Left renal pelvis (tissue), 4 donors: ENCODE measurements around the gene UHRF2. TPM values are rescaled to one million over a fixed set of nuclear protein-coding genes. Genes with fewer than 3 reads are reported as not detected.
"Not testable (repeated sequence)": the region's sequence is repeated elsewhere in the genome, so short reads cannot be mapped to it uniquely, and the experiment has no call there.

Experiments
- DNase-seq, 4 donors: peaks; one replicate each; pipeline ENCODE4 v3.0.0-alpha.2; 2013; ENCODE audit warnings: low read depth in 4 of 4, low spot score in 3 of 4
- polyA plus RNA-seq, 4 donors: library from polyadenylated mRNA; unstranded; fragments of 120-200 nt; gene quantifications; one replicate each; pipeline ENCODE4 v1.2.1, GENCODE V29; 2013; ENCODE audit not compliant: insufficient read length in 4 of 4

Gene UHRF2
- polyA plus RNA-seq, 4 donors = 58.3 to 75.4 (median 71.8) TPM

- DNase-seq = no peak
Observed at GRCh38 chr9:6484210-6484609, 71.2 kb downstream of the UHRF2 start.

- no peak for DNase-seq
Observed at GRCh38 chr9:6488395-6488794, 75.4 kb downstream of the UHRF2 start.

GRCh38 chr9:6489099-6489498, 76.1 kb downstream of the UHRF2 start:
- DNase-seq = no peak

- DNase-seq = no peak
Observed at GRCh38 chr9:6490863-6491262, 77.9 kb downstream of the UHRF2 start.

GRCh38 chr9:6495466-6495865, 82.5 kb downstream of the UHRF2 start:
- DNase-seq = no peak

- DNase-seq = no peak
Observed at GRCh38 chr9:6498982-6499381, 86.0 kb downstream of the UHRF2 start.

- no peak for DNase-seq
Observed at GRCh38 chr9:6501526-6502210, 88.7 kb downstream of the UHRF2 start.

GRCh38 chr9:6502399-6502798, 89.4 kb downstream of the UHRF2 start:
- DNase-seq = no peak

GRCh38 chr9:6506571-6506970, 93.6 kb downstream of the UHRF2 start:
- DNase-seq = no peak

GRCh38 chr9:6512085-6512657, 99.2 kb downstream of the UHRF2 start:
- no peak for DNase-seq

GRCh38 chr9:6522263-6522662, 109.3 kb downstream of the UHRF2 start:
- DNase-seq = no peak

GRCh38 chr9:6525326-6526045, 112.5 kb downstream of the UHRF2 start:
- no peak for DNase-seq

- DNase-seq = no peak
Observed at GRCh38 chr9:6535594-6535993, 122.6 kb downstream of the UHRF2 start.

GRCh38 chr9:6538666-6539071, 125.7 kb downstream of the UHRF2 start:
- DNase-seq = no peak

- DNase-seq = not testable (repeated sequence)
Observed at GRCh38 chr9:6542617-6543016, 129.6 kb downstream of the UHRF2 start.

- no peak for DNase-seq
Observed at GRCh38 chr9:6543204-6543603, 130.2 kb downstream of the UHRF2 start.

- DNase-seq = no peak
Observed at GRCh38 chr9:6545017-6545691, 132.2 kb downstream of the UHRF2 start.

- no peak for DNase-seq
Observed at GRCh38 chr9:6549106-6549800, 136.3 kb downstream of the UHRF2 start.

GRCh38 chr9:6551136-6551535, 138.1 kb downstream of the UHRF2 start:
- no peak for DNase-seq

- no peak for DNase-seq
Observed at GRCh38 chr9:6552033-6552432, 139.0 kb downstream of the UHRF2 start.
